HT-29 (cell line): ENCODE results near the gene CEBPZ. TPM values are rescaled to one million over a fixed set of nuclear protein-coding genes. Genes with fewer than 3 reads are reported as not detected.
"Not testable (repeated sequence)": the region's sequence is repeated elsewhere in the genome, so short reads cannot be mapped to it uniquely, and the experiment has no call there.

Experiments
- DNase-seq: peaks from one replicate; pipeline ENCODE4 v3.0.0-alpha.2; 2015; ENCODE audit warnings: low spot score
- total RNA-seq: library from RNA; depleted of rRNA; stranded (reverse); fragments of >200 nt; shearing (Covaris generic); gene quantifications from 2 replicates; pipeline ENCODE4 v1.2.3, GENCODE V29; 2014

The CEBPZ gene
- total RNA-seq, 1 experiment from 2014 or later: 23.0 TPM

DNA sequence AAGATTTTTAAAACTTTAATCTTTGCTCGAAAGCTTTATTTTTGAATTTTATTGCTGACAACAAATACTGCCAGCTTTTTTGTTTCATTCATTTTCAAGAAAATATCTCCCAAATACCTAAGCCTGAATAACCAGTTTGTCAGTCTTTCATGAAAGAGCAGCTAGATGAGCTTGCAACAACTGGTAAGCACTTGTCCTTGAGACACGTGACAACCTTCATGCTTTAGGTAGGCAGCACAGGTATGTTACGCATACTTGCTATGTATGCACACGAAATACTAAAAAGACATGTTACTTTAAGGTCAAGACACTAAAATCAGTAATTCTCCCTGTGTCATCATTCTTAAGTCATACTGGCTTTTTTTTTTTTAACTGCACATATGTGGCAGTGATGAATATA, 12.3 kb downstream of the CEBPZ start:
- no peak for DNase-seq

DNA sequence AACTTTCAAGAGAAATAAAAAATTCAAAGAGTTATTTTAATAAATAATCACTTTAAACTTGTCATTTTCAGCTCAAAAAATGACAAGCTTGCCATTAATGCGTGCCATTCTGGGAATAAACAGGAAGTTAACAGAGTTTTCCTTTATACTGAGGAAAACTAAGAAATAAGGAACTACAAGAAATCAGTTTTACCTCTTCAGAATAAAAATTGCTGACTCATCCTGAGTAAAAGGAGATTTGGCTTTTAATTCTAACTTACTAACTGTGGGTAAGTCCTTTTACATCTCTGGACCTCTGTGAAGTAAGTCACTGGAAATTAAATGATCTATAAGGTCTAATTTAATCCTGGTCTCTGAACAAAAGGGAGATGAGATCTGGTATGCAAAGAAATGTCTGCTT, 16.1 kb downstream of the CEBPZ start:
- no peak for DNase-seq

DNA sequence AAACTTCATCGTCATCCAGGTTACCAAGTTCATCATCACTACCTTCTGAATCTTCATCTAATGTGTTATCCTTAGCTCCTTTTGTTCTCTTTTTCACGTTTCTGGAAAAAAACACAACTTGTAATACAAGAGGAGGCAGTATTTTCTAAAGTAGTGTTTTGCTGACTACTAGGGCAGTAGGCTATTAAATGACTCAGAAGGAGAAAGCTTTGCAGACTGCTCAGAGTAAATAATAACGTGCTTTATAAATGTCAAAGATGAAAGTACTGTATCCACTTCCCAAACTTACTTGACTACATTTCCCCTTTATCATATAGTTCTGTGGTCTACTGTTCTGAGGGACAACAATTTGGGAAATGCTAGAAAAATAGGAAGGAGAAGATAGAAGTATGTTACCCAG, 19.5 kb downstream of the CEBPZ start:
- no peak for DNase-seq

DNA sequence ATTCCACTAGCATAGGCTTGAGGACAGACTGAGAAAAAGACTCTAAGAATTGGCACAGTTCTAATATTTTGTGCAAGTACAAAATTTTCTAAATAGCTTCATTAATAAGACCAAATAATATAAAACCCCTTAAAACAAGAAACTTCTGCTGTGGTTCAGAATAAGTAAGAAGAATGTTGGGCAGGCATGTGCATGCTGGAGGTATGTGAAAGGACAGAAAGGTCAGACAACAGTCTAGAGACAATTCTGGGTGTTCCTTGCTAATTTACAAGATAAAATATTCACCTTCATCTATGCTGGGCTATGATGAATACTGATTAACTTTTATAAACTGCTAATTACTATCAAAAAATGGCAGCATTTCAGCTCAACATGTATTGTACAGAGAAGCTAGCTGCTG, 20.2 kb downstream of the CEBPZ start:
- no peak for DNase-seq

DNA sequence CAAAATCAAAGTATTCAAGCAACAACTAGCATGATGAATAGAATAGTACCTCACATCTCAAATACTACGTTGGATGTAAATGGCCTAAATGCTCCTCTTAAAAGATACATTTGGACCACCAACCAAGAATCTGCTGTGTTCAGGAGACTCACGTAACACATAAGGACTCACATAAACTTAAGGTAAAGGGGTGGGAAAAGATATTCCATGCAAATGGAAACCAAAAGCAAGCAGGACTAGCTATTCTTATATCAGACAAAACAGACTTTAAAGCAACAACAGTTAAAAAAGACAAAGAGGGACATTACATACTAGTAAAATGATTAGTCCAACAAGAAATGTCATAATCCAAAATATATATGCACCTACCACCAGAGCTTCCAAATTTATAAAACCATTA, 24.6 kb downstream of the CEBPZ start:
- DNase-seq: not testable (repeated sequence)

DNA sequence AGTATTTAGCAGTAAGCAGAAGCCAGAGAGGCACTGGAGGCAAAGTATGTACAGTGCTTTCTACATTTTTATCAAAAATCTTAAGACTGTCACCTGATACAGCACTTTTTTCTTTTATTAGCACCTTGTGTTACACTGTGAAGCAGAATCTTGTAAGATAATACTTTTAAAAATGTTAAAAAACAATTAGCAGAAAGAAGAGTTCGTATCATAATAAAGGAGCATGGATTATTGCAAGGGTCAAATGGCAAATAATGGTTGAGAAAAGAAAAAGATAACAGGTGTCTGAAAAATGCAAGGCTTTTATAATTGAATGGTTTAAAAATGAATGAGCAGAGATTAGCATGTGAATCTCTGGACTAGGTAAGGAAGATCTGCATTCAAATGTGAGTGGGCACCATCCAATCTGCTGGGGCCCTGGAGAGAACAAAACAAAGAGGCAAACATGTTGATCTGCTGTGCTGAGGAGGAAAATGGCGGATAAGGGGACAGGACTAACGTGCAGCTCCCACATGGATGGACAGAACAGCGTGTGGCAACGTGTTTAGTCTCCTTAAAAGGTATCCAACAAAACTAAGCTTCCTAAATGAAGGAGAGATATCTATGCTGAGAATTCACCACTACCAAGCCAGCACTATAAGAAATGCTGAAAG, 25.6 kb downstream of the CEBPZ start:
- no peak for DNase-seq

DNA sequence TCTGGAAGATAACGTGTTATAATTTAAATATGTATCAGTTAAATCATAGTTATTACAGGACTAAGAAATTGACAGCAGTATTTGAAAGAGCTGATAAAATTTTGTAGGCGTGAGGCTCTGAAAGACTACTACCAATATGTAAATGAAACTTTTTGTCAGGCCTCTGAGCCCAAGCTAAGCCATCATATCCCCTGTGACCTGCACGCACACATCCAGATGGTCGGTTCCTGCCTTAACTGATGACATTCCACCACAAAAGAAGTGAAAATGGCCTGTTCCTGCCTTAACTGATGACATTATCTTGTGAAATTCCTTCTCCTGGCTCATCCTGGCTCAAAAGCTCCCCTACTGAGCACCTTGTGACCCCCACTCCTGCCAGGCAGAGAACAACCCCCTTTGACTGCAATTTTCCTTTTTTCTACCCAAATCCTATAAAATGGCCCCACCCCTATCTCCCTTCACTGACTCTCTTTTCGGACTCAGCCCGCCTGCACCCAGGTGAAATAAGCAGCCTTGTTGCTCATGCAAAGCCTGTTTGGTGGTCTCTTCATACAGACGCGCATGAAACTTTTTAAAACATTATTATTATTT, 26.2 kb downstream of the CEBPZ start:
- not testable (repeated sequence) for DNase-seq

DNA sequence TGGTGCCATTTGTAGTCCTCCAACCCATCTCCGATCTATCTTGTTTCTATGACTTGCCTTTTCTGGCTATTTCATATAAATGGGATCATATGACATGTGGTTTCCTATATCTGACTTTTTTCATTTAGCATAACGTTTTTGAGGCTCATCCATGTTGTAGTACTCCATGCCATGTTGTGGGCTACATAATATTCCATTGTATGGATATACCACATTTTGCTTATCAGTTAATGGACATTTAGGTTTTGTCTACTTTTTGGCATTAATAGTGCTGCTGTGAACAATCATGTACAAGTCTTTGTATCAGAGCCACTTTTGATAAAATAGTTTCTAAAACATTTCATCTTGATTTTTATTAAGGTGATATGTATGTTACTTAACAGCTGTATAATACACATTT, 27.7 kb downstream of the CEBPZ start:
- DNase-seq: no peak

DNA sequence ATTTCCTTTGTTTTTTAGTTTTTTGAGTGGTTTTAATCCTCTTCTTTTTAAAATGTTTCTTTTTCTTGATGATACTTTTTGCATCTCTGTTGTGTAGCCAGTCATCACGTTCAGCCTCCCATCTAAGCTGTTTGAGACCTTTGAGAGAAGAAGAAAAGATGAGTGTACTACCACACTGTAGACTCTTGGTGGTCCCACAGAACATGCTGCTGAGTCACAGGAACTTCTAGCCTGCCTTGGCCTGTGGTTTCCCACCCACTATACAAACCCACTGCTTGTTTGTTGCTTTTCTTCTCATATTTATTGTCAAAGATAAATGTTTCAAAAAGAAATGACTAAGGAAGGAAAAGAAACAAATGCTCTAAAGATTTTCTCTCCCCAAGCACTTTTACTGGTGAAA, 29.6 kb downstream of the CEBPZ start:
- no peak for DNase-seq

DNA sequence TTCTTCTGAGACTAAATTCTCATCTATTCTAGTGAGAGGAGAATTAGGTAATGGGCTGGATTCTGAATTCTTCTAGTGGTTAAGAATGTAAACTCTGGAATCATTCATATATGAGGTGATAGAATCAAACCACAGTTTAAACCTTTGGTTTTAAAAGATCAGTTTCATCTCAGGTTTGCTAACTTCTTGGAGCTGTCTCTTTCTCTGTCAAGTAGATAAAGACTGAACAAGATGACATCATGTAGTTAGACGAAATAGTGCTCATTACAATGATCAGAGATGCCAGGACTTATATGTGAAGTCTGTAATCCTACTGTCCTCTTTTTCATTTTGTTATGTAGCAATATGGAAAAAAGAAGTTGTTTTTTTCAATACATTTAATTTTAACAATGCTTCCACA, 30.2 kb downstream of the CEBPZ start:
- DNase-seq: no peak

DNA sequence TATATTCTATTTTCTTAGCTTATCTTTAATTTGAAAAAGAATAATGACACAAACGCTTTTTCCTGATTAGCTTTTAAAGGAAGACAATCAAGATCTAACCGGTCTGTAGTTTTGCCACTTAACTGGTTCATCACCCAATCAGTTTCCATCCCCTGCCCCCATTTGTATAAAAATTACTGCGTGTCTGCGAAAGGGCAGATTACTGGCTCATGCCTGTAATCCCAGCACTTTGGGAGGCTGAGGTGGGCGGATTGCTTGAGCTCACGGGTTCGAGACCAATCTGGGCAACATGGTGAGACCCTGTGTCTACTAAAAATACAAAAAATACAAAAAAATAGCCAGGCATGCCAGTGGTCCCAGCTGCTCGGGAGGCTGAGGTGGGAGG, 32.7 kb downstream of the CEBPZ start:
- DNase-seq: no peak

DNA sequence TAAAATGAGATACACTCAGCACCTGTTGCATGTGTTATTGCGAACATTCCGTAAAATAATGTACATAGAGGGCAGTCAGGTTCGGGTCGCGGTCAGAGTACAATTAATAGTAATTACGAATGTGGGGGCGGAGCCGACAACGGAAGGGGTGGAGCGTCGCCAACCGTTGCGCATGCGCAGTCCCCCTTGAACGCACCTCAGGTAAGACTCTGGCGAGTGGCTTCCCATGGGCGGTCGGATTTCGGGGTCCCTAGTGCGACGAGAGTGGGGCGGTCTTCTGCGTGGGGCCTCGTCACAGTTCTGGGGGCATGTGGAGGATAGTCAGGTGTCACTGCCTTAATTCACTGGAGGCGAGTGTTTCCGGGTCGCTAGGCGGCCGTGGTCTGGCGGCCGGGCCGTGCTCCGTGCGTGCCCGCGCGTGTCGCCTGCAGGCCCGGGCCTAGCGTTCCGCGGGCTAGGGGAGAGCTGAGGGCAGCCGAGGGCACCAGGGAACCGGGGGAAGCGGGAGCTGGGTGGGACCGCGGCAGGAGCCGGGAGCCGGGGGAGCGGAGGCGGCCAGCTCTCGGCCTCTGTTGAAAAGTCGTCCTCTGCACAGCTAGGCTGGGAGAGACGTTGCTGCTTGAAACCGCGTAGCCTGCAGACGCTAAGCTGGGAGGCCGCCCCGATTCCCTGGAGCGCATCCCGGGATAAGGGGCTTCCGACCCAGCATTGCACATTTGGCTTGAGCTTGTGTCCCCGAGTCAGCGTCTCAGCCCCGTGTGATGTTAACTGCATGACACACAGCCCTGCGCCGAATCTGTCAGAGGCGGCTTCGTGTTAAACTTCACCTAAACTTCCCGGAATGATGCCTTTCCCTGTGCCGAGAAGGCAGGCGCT, 34.8 kb downstream of the CEBPZ start, which contains the start of gene CEBPZOS:
TSS of gene CEBPZOS (plus strand) at position 177 of the 876 bp plus-strand sequence. CDS start 3,209 bp downstream, outside the sequence.
- peak; percentile 92 for DNase-seq

DNA sequence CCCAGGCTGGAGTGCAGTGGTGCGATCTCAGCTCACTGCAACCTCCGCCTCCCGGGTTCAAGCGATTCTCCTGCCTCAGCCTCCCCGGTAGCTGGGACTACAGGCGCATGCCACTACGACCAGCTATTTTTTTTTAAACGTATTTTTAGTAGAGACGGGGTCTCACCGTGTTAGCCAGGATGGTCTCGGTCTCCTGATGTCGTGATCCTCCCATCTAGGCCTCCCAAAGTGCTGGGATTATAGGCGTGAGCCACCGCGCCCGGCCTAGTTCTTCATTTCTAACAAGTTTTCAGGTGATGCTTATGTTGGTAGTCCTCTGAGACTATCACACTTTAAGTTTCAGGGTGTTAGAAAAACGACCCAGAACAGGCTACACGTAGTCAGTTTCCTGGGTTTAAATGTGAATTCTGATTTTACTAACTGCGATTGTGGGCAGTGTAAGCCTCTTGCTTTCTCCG, 35.5 kb downstream of the CEBPZ start:
- DNase-seq: not testable (repeated sequence)

DNA sequence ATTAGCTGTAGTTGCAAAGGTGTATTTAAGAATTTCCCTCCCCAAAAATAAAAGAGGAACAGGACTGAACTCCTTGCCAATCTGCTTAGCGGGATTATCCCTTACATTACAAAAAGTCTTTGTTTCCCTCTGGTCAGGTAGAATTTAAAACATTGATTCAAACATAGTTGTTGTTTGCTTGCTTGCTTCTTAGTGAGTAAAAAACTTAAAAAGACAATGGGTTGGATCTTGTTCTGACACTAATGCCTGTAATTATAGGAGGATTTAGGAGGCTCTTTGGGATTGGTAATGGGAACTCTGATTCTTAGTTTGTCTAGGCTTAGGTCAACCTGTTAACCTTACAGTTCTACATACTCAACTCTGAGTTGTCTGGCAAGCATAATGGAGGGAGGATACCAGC, 38.8 kb downstream of the CEBPZ start:
- DNase-seq: no peak

DNA sequence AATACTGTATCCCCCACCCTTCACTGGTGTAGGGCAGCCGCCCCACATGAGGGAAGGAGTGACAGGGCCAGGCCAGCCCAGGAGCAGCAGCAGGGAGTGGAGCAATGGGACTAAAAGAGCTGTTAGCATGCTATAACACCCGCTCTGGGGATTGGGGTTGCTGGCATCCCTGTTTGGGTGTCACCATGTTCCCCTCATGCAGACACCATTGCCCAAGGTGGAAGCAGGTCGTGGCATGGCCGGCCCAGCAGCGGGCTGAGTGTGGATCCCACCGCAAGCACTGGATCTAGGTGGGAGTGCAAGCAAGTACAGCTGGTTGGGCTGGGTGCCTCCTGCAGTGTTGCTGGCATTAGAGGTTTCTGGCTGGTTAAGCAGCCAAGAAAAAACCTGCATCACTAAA, 39.6 kb downstream of the CEBPZ start:
- no peak for DNase-seq

DNA sequence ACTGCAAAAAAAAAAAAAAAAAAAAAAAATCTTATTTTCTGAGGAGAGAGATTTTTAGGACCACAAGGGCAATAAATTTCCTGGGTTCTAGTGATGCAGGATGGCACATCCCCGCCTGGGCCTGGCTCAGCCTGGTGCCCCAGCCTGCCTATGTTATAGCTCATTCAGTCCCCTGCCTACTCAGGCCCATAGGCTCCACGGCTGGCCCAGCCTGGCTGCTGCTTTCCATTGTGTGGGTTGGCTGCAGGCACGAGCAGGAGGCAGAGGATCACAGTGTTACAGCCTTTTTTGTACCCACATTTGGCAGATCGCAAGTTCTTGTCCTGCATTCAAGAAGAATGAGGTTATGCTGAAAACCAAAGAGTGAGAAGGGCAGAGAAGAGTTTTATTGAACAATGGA, 40.1 kb downstream of the CEBPZ start:
- DNase-seq: no peak

DNA sequence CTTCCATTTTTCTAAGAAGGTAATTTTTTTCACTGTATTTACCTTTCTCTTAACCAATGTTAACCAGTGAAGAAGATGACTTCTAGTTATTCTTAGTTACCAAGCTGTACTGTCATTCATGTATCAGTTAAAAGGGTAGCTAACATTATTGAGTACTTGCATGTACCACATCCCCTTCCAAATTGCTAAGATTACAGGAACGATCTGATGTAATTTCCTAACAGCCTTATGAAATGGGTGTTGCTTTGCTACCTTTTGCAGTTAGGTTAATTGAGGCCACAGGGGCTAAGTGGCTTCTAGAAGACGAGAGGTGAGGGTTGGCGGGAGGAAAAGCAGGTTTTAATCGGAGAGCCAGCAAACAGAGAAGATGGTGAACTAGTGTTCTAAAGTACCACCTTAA, 41.1 kb downstream of the CEBPZ start:
- DNase-seq: no peak

DNA sequence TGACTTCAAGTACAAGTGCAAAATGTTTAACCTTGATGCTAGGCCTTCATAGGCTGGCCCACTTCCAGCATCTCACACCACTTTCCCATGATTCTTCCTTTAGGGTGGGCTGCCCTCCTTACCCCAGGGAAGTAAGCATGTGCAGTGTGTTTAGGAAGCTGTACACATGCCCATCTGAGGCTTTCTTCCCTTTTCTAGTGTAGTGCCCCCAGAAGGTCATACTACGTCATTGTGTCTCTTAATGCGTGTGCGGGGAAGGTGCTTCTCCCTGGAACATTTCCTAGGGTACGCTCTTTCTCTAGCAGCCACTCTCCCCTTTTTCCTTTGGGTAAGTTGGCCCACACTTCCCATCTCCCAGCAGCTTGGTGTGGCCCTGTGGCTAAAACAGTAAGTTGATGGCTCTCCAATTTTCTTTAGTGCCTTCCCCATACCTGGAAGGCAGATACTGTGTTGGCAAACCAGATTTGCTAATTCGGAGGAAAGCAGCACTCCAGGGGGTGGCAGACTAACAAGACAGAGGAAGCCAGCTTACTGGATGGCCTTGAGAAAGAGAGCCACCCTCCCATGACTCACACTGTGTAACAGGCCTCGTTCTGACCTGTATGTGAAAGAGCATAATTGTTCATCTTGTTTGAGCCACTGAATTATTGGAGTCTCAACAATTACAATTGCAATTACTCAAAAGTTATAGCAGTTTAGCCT, 41.8 kb downstream of the CEBPZ start:
- peak; percentile 79 for DNase-seq

DNA sequence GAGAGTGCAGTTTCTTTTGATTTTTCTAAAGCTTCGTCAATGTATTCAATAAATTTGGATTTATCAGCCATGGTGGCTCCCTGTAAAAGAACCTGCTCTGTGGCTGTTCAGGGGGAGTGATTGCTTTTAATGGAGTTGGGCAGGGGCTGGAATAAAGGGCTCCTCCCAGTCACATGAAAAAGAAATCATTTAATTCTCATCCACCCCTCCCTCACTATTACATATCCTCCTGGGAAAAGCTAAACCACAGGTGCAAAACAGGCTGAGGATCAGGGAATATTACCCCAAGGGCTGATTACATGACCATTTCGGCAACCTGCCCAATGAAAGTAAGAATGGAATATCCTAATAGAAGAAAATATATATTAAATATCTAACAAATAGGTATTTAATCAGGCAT, 42.8 kb downstream of the CEBPZ start, which contains the start of gene SULT6B1:
TSS of gene SULT6B1 (minus strand) at position 101 of the 400 bp plus-strand sequence. CDS start at position 71, 30 bp downstream.
- DNase-seq: no peak

DNA sequence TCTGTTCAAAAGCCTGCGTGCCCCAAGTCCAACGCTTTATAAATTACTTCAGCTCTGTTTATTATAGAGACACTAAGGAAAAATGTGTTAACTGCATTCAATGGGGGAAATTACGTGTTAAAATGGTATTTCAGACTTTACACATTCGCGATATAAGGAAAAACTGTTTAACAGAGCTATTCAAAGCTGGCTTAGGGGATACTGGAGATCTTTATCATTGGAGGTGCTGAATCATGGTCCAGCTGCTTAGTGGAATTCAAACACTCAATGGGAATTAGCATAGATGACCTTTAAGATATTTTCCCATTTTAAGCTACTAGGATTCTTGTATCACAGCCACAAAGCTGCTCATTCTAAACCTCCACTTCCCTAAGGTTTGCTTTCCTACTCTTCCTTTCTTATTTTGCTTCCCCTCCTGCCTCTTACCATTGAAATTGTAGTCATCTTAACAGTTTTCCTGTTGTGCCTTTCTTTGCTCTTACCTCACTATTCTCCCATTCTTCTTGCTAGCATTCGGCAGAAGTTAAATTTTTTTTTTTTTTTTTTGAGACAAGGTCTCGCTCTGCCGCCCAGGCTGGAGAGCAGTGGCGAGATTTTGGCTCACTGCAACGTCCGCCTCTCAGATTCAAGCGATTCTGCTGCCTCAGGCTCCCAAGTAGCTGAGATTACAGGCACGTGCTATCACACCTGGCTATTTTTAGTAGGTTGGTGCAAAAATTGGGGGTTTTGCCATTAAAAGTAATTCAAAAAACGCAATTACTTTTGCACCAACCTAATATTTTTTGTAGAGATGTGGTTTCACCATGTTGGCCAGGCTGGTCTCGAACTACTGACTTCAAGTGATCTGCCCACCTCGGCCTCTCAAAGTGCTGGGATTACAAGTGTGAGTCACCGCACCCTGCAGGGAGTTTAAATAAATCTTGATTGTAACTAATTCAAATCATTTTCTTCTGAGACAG, 49.4 kb downstream of the CEBPZ start:
- DNase-seq: peak; percentile 26

DNA sequence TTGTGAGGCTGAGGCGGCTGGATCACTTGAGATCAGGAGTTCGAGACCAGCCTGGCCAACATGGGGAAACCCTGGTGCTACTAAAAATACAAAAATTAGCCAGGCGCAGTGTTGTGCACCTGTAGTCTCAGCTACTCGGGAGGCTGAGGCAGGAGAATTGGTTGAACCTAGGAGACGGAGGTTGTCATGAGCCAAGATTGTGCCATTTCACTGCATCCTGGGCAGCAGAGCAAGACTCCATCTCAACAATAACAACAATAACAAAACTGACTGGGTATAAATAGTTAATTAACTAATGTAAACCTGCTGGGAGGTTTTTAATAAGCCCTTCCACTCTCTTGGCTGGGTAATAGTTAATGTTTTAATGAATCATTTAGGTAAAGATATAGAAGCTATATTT, 50.8 kb downstream of the CEBPZ start:
- no peak for DNase-seq
